ENCODE results near the gene PRR14.

PRR14 gene

GRCh38 chr16:30609002-30609925 lies 41.5 kb upstream of the PRR14 start (continued):
- TF ChIP-seq ZNF449 (tag by site-specific recombination; IDR thresholded peaks at IDR 0.05) (no peak), ZNF610 (tag by site-specific recombination; IDR thresholded peaks at IDR 0.05; ENCODE audit: borderline replicate concordance) (no peak), ZBTB20 (tag by site-specific recombination; IDR thresholded peaks at IDR 0.05) (peak; percentile 91; the same call in 1 of the 2 replicates), ZNF223 (tag by site-specific recombination; IDR thresholded peaks at IDR 0.05) (0 out of 2 replicates have a peak, but pooled peaks have one; percentile 62), ZNF777 (tag by site-specific recombination; IDR thresholded peaks at IDR 0.05; ENCODE audit: borderline replicate concordance) (peak; percentile 97; the same call in 1 of the 2 replicates), SETDB1 (IDR thresholded peaks at IDR 0.05; ENCODE audit: insufficient read length, low read length) (no peak), ZNF211 (tag by site-specific recombination; IDR thresholded peaks at IDR 0.05; ENCODE audit: low read depth) (no peak), PATZ1 (tag by site-specific recombination; IDR thresholded peaks at IDR 0.05) (peak; percentile 77), ZNF785 (tag by site-specific recombination; IDR thresholded peaks at IDR 0.05) (0 out of 2 replicates have a peak, but pooled peaks have one; percentile 15), ZNF48 (tag by site-specific recombination; IDR thresholded peaks at IDR 0.05) (no peak), ZNF660 (tag by site-specific recombination; IDR thresholded peaks at IDR 0.05) (no peak), ZNF24 (tag by site-specific recombination; IDR thresholded peaks at IDR 0.05) (no peak), ZNF169 (tag by site-specific recombination; IDR thresholded peaks at IDR 0.05) (peak; percentile 77; the same call in 1 of the 2 replicates), WT1 (tag by site-specific recombination; IDR thresholded peaks at IDR 0.05) (0 out of 2 replicates have a peak, but pooled peaks have one; percentile 14), ZFP69B (tag by site-specific recombination; IDR thresholded peaks at IDR 0.05) (no peak), INSM2 (tag by site-specific recombination; IDR thresholded peaks at IDR 0.05) (no peak), ZSCAN18 (tag by site-specific recombination; IDR thresholded peaks at IDR 0.05) (0 out of 2 replicates have a peak, but pooled peaks have one; percentile 11), ZBTB49 (tag by site-specific recombination; IDR thresholded peaks at IDR 0.05; ENCODE audit: low read depth) (no peak), MEIS1 (CRISPR knock-in tag; IDR thresholded peaks at IDR 0.05; ENCODE audit: borderline replicate concordance) (0 out of 2 replicates have a peak, but pooled peaks have one; percentile 12), PRDM10 (tag by site-specific recombination; IDR thresholded peaks at IDR 0.05) (peak; percentile 76), ZNF26 (tag by site-specific recombination; IDR thresholded peaks at IDR 0.05) (no peak), GLIS2 (tag by site-specific recombination; IDR thresholded peaks at IDR 0.05) (peak; percentile 94), ZNF830 (tag by site-specific recombination; IDR thresholded peaks at IDR 0.05; ENCODE audit: low read depth) (no peak)
